ENCODE data around the gene RPP25L.

The RPP25L gene

GRCh38 chr9:34637356-34638137 is 25.6 kb upstream of the RPP25L start, which contains the start of gene SIGMAR1:
SIGMAR1 (minus strand) TSS chr9:34637787; CDS start chr9:34637697, 90 bp downstream.
- DNase-seq (ENCODE audit: low read depth), result peak; percentile 88
- H3K4me3 ChIP-seq (ENCODE audit: control insufficient read depth, low read depth, low read length), result peak within 1 kb of the TSS; percentile 88
- TF ChIP-seq CTCF (conservative IDR thresholded peaks at IDR 0.05; ENCODE audit: control insufficient read depth, insufficient read depth, low read depth, low read length), result no peak

- no peak for TF ChIP-seq CTCF (conservative IDR thresholded peaks at IDR 0.05; ENCODE audit: control insufficient read depth, insufficient read depth, low read depth, low read length)
- DNase-seq (ENCODE audit: low read depth), result no peak
Measured at GRCh38 chr9:34636791-34637355, 25.0 kb upstream of the RPP25L start.

GRCh38 chr9:34635556-34635955 is 23.7 kb upstream of the RPP25L start:
- no peak for DNase-seq (ENCODE audit: low read depth)
- no peak for TF ChIP-seq CTCF (conservative IDR thresholded peaks at IDR 0.05; ENCODE audit: control insufficient read depth, insufficient read depth, low read depth, low read length)
- H3K4me3 ChIP-seq (ENCODE audit: control insufficient read depth, low read depth, low read length), result no peak overlapping the region

More at GRCh38 chr9:34636791-34637355, 25.0 kb upstream of the RPP25L start:
- peak overlapping the region; percentile 88 for H3K4me3 ChIP-seq (ENCODE audit: control insufficient read depth, low read depth, low read length)

- TF ChIP-seq CTCF (conservative IDR thresholded peaks at IDR 0.05; ENCODE audit: control insufficient read depth, insufficient read depth, low read depth, low read length), result no peak
- no peak for DNase-seq (ENCODE audit: low read depth)
Measured at GRCh38 chr9:34634551-34635248, 22.8 kb upstream of the RPP25L start.

GRCh38 chr9:34633851-34634550 is 22.1 kb upstream of the RPP25L start:
- peak; percentile 65 for DNase-seq (ENCODE audit: low read depth)

More at GRCh38 chr9:34634551-34635248, 22.8 kb upstream of the RPP25L start:
- H3K4me3 ChIP-seq (ENCODE audit: control insufficient read depth, low read depth, low read length), result no peak overlapping the region

More at GRCh38 chr9:34633851-34634550, 22.1 kb upstream of the RPP25L start:
- no peak overlapping the region for H3K4me3 ChIP-seq (ENCODE audit: control insufficient read depth, low read depth, low read length)
- TF ChIP-seq CTCF (conservative IDR thresholded peaks at IDR 0.05; ENCODE audit: control insufficient read depth, insufficient read depth, low read depth, low read length), result peak; percentile 87

All from fibroblast of mammary gland (primary cell).